B cell (primary cell): Measurements from ENCODE around the gene TTC23L. TPM values are rescaled to one million over a fixed set of nuclear protein-coding genes. Genes with fewer than 3 reads are reported as not detected.

Experiments used
- ATAC-seq: fragments of 200-7000 bp; cut with Tn5 transposase; one replicate; pipeline ENCODE4 v1.10.0; 2021; ENCODE audit warnings: low read depth, mild to moderate bottlenecking, moderate number of reproducible peaks, moderate library complexity
- CTCF ChIA-PET: fragments of 350-600 bp; sonication (Branson Sonifier 250); formaldehyde crosslinking; loops from one replicate; lab custom pipeline; 2021; ENCODE audit warnings: antibody characterized with exemption, inconsistent platforms; lab: Charles Lee
- POLR2A ChIA-PET: fragments of 350-600 bp; sonication (Branson Sonifier 250); formaldehyde crosslinking; loops from one replicate; lab custom pipeline; 2021; ENCODE audit warnings: antibody characterized with exemption; lab: Charles Lee
- DNase-seq: peaks from one replicate; pipeline ENCODE4 v3.0.0; 2013
- H2AFZ ChIP-seq: 2 replicates; pipeline ENCODE4 v1.6.1; 2012; ENCODE audit warnings: mild to moderate bottlenecking, low read depth, low read length; ENCODE audit not compliant: insufficient read depth, poor library complexity, severe bottlenecking
- H3K27ac ChIP-seq, 2 donors: 1 replicate in 1 of 2; 2 replicates in 1 of 2; pipeline ENCODE4 v1.5.1; 2012 to 2013; ENCODE audit warnings: low read length in 2 of 2, mild to moderate bottlenecking in 2 of 2, moderate library complexity in 1 of 2
- H3K27me3 ChIP-seq, 4 experiments: fragments of 200-600 bp in 1 of 4; sonication (generic) in 1 of 4; replicated peaks in 1 of 4; 1 replicate in 2 of 4; 2 replicates in 2 of 4; pipeline versions ENCODE4 v1.6.1 to v1.7.0; 2013 to 2016; ENCODE audit warnings: low read length in 3 of 4, mild to moderate bottlenecking in 2 of 4, mixed read lengths in 1 of 4, moderate library complexity in 1 of 4; ENCODE audit not compliant: insufficient read depth in 4 of 4, control insufficient read depth in 3 of 4; ENCODE audit errors: control extremely low read depth in 1 of 4
- H3K36me3 ChIP-seq, 2 experiments: replicated peaks in 1 of 2; 1 replicate in 1 of 2; 2 replicates in 1 of 2; pipeline versions ENCODE4 v1.6.1 to v1.7.1; 2013; ENCODE audit warnings: low read length in 1 of 2; ENCODE audit not compliant: insufficient read depth in 2 of 2, control insufficient read depth in 1 of 2; ENCODE audit errors: control extremely low read depth in 1 of 2, extremely low read depth in 1 of 2
- H3K4me1 ChIP-seq, 2 donors: fragments of 200-600 bp in 1 of 2; sonication (generic) in 1 of 2; 1 replicate in 1 of 2; 2 replicates in 1 of 2; pipeline versions ENCODE4 v1.5.1 to v1.6.1; 2013 to 2017; ENCODE audit warnings: low read length in 2 of 2; ENCODE audit not compliant: control insufficient read depth in 2 of 2, insufficient read depth in 2 of 2
- H3K4me2 ChIP-seq: replicated peaks from 2 replicates; pipeline ENCODE3; 2012; ENCODE audit warnings: mild to moderate bottlenecking, low read depth, low read length; ENCODE audit not compliant: poor library complexity, severe bottlenecking
- H3K4me3 ChIP-seq, 5 experiments: fragments of 200-600 bp in 1 of 5; sonication (generic) in 1 of 5; 1 replicate in 3 of 5; 2 replicates in 2 of 5; pipeline versions ENCODE4 v1.5.1 to v1.7.0; 2011 to 2016; ENCODE audit warnings: low read length in 4 of 5, mild to moderate bottlenecking in 4 of 5, low read depth in 2 of 5, control low read depth in 1 of 5, moderate library complexity in 1 of 5; ENCODE audit not compliant: insufficient read depth in 1 of 5; ENCODE audit errors: control extremely low read depth in 1 of 5, extremely low read depth in 1 of 5
- H3K79me2 ChIP-seq: fragments of 200-600 bp; sonication (generic); one replicate; pipeline ENCODE4 v1.6.0; 2016; ENCODE audit warnings: low read length; ENCODE audit not compliant: control insufficient read depth, insufficient read depth
- H3K9ac ChIP-seq: fragments of 200-600 bp; sonication (generic); 2 replicates; pipeline ENCODE4 v1.6.1; 2017; ENCODE audit warnings: mild to moderate bottlenecking, low read length, moderate library complexity
- H3K9me3 ChIP-seq, 3 donors: one replicate each; pipeline versions ENCODE4 v1.6.1 to v1.7.1; 2013; ENCODE audit warnings: low read length in 2 of 3; ENCODE audit not compliant: control insufficient read depth in 2 of 3, insufficient read depth in 1 of 3; ENCODE audit errors: control extremely low read depth in 1 of 3
- H4K20me1 ChIP-seq: 2 replicates; pipeline ENCODE4 v1.6.0; 2012; ENCODE audit warnings: mild to moderate bottlenecking, low read length; ENCODE audit not compliant: insufficient read depth, control insufficient read depth, poor library complexity, severe bottlenecking
- H3K27ac Mint-ChIP-seq: one replicate; pipeline ENCODE4 v1.8.0; 2021; ENCODE audit warnings: mixed read lengths
- H3K27me3 Mint-ChIP-seq: one replicate; pipeline ENCODE4 v1.8.0; 2021; ENCODE audit warnings: mixed read lengths
- H3K4me1 Mint-ChIP-seq: one replicate; pipeline ENCODE4 v1.8.0; 2021; ENCODE audit warnings: mixed read lengths
- H3K4me3 Mint-ChIP-seq: one replicate; pipeline ENCODE4 v1.8.0; 2021; ENCODE audit warnings: mixed read lengths
- H3K9me3 Mint-ChIP-seq: one replicate; pipeline ENCODE4 v1.8.0; 2022; ENCODE audit warnings: mixed read lengths; ENCODE audit not compliant: insufficient read depth
- EZH2 ChIP-seq: IDR thresholded peaks from 2 replicates; pipeline ENCODE4 v1.6.1; 2012; ENCODE audit warnings: borderline replicate concordance, low read depth, mild to moderate bottlenecking, moderate library complexity, low read length; ENCODE audit not compliant: insufficient read depth, poor library complexity, severe bottlenecking
- WGBS: methylation state at CpG from one replicate; pipeline ENCODE4 v1.1.5; 2013; ENCODE audit warnings: missing lambda C conversion rate; ENCODE audit not compliant: insufficient coverage; 5-methylcytosine and 5-hydroxymethylcytosine counted together
- intact Hi-C: fragments of 100-400 bp; cut with micrococcal nuclease; formaldehyde crosslinking; loops from one replicate; pipeline ENCODE4 v1.10.0; 2022
- polyA plus RNA-seq: library from polyadenylated mRNA; depleted of rRNA; stranded (reverse); fragments of >200 nt; gene quantifications from 2 replicates; pipeline ENCODE4 v1.2.3, GENCODE V29; 2012
- total RNA-seq, 2 donors: library from RNA; stranded (reverse); fragments of 120-200 nt in 1 of 2; gene quantifications; 1 replicate in 1 of 2; 2 replicates in 1 of 2; pipeline versions ENCODE4 v1.2.3 to v1.2.4, GENCODE V29; 2013 to 2022
- TF ChIP-seq, protein P1 (sequence below): fragments of 200-600 bp; IDR thresholded peaks from one replicate; pipeline ENCODE4 v1.8.0; 2022; ENCODE audit warnings: antibody characterized with exemption, mild to moderate bottlenecking

TTC23L gene
- total and polyA plus RNA-seq, 2 donors (not counting 1 experiment from before 2014, with no cell fraction given), result 0.03 to 0.15 TPM

DNA sequence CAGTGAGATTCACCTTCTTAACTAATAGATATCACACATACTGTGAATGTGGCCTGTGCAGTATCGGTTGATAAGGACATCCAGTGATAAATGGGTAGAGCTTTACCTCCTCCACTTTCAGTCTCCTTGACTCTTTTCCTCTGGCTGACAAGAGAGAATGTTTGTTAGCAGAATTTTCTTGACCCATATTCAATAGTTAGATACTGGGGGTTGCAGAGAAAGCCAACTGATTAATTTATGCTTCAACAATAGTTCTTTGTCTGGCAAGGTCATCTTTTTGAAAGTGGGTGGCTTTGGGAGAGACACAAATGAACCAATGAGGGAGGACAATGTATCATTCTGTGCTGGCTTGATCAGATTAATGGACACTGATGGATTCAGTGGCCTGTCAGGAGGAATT, 30.3 kb downstream of the TTC23L start:
- Histone ChIP-seq H3K9me3 (no peaks in the 10 kb centered on the region), H3K4me2 (no peak overlapping the region), H3K9ac (no peak overlapping the region), H3K27ac (no peak overlapping the region), H2AFZ (no peak overlapping the region), H3K36me3 (no peaks in the 10 kb centered on the region), H4K20me1 (no peaks in the 10 kb centered on the region), H3K79me2 (no peaks in the 10 kb centered on the region), H3K4me1 (no peaks in the 10 kb centered on the region), H3K27me3 (no peaks in the 10 kb centered on the region), H3K4me3 (no peak overlapping the region)
- DNase-seq, result no peak
- no CpG with 5 or more reads among the region's 1 CpG for WGBS
- peaks cover 5% of the 10 kb centered on the region for H3K27me3 Mint-ChIP-seq
- H3K27ac Mint-ChIP-seq, result no peak overlapping the region
- H3K9me3 Mint-ChIP-seq, result no peaks in the 10 kb centered on the region
- no peak for ATAC-seq
- H3K4me3 Mint-ChIP-seq, result no peak overlapping the region
- ChIA-PET POLR2A (no interaction called here), CTCF (no interaction called here)
- TF ChIP-seq, protein P1, sequence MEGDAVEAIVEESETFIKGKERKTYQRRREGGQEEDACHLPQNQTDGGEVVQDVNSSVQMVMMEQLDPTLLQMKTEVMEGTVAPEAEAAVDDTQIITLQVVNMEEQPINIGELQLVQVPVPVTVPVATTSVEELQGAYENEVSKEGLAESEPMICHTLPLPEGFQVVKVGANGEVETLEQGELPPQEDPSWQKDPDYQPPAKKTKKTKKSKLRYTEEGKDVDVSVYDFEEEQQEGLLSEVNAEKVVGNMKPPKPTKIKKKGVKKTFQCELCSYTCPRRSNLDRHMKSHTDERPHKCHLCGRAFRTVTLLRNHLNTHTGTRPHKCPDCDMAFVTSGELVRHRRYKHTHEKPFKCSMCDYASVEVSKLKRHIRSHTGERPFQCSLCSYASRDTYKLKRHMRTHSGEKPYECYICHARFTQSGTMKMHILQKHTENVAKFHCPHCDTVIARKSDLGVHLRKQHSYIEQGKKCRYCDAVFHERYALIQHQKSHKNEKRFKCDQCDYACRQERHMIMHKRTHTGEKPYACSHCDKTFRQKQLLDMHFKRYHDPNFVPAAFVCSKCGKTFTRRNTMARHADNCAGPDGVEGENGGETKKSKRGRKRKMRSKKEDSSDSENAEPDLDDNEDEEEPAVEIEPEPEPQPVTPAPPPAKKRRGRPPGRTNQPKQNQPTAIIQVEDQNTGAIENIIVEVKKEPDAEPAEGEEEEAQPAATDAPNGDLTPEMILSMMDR, result no peak
- no peak for TF ChIP-seq EZH2
- H3K4me1 Mint-ChIP-seq, result no peaks in the 10 kb centered on the region
- intact Hi-C loops, result no loop called here

DNA sequence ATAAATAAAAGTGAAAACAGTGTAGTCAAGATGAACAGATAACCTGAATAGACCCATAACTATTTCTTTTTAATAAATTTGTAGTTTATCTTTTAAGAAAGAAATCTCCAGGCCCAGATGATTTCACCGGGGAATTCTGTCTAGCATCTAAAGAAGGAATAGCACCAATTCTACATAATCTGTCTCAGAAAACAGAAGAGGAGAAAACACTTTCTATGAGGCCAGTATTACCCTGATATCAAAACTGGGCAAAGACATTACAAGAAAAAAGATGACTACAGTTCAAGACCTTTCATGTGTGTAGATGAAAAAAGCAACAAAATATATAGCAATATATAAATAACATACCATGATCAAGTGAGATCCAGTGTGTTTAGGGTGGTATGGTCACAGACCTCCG, 31.4 kb downstream of the TTC23L start:
- Histone ChIP-seq H3K27me3 (no peaks in the 10 kb centered on the region), H2AFZ (no peak overlapping the region)
- no CpG with 5 or more reads among the region's 2 CpGs for WGBS

More for the DNA sequence above, 31.4 kb downstream of the TTC23L start:
- Histone ChIP-seq H3K79me2 (no peaks in the 10 kb centered on the region), H3K27ac (no peak overlapping the region), H3K36me3 (no peaks in the 10 kb centered on the region), H3K9ac (no peak overlapping the region), H3K4me3 (no peak overlapping the region), H3K9me3 (peaks cover 0 to 3% (median 0%) of the 10 kb centered on the region in 3 donors), H4K20me1 (no peaks in the 10 kb centered on the region), H3K4me2 (no peak overlapping the region), H3K4me1 (no peaks in the 10 kb centered on the region)
- DNase-seq (no peak), ATAC-seq (no peak)
- intact Hi-C loops, result no loop called here
- H3K27ac Mint-ChIP-seq, result no peak overlapping the region
- no peak overlapping the region for H3K4me3 Mint-ChIP-seq
- CTCF ChIA-PET, result interaction anchor here (0.9 kb wide), 1 partner anchor 26 kb away, joined by 3 read pairs; no protein-coding TSS in a partner anchor
- POLR2A ChIA-PET, result no interaction called here
- no peaks in the 10 kb centered on the region for H3K9me3 Mint-ChIP-seq
- no peaks in the 10 kb centered on the region for H3K27me3 Mint-ChIP-seq
- TF ChIP-seq, protein P1, result no peak
- no peak for TF ChIP-seq EZH2
- H3K4me1 Mint-ChIP-seq, result no peaks in the 10 kb centered on the region
